Trophoblast cell (in vitro differentiated cells and primary cell): Measurements from ENCODE around the gene PPP1R9A.
A peak's percentile ranks its signal among the peaks of the same experiment; 100 is the strongest.

Experiments used
- DNase-seq, 2 donors: peaks; one replicate each; pipeline ENCODE4 v3.0.0-alpha.2; 2016
- H2AFZ ChIP-seq: 2 replicates; pipeline ENCODE4 v1.6.1; 2013; ENCODE audit warnings: low read length, moderate library complexity, mild to moderate bottlenecking; ENCODE audit not compliant: insufficient read depth, poor library complexity
- H2AK5ac ChIP-seq: 2 replicates; pipeline ENCODE4 v1.6.1; 2013; ENCODE audit warnings: mild to moderate bottlenecking, low read length
- H2BK120ac ChIP-seq: 2 replicates; pipeline ENCODE4 v1.6.1; 2013; ENCODE audit warnings: low read length, mild to moderate bottlenecking, moderate library complexity; ENCODE audit not compliant: insufficient read depth, poor library complexity
- H2BK12ac ChIP-seq: 2 replicates; pipeline ENCODE4 v1.6.1; 2013; ENCODE audit warnings: mild to moderate bottlenecking, low read length, moderate library complexity
- H2BK5ac ChIP-seq: 2 replicates; pipeline ENCODE4 v1.6.1; 2013; ENCODE audit warnings: low read length, low read depth, moderate library complexity, mild to moderate bottlenecking; ENCODE audit not compliant: poor library complexity
- H3K14ac ChIP-seq: 2 replicates; pipeline ENCODE4 v1.6.1; 2013; ENCODE audit warnings: mild to moderate bottlenecking, low read length
- H3K18ac ChIP-seq: 2 replicates; pipeline ENCODE4 v1.6.1; 2013; ENCODE audit warnings: mild to moderate bottlenecking, low read length
- H3K23ac ChIP-seq: 2 replicates; pipeline ENCODE4 v1.6.1; 2013; ENCODE audit warnings: low read length
- H3K27ac ChIP-seq: 2 replicates; pipeline ENCODE4 v1.5.1; 2013; ENCODE audit warnings: low read depth, mild to moderate bottlenecking, inconsistent platforms, low read length, moderate library complexity
- H3K27me3 ChIP-seq: 2 replicates; pipeline ENCODE4 v1.6.1; 2013; ENCODE audit warnings: inconsistent platforms, mild to moderate bottlenecking, low read length, moderate library complexity; ENCODE audit not compliant: insufficient read depth
- H3K36me3 ChIP-seq, 2 experiments: 1 replicate in 1 of 2; 2 replicates in 1 of 2; pipeline ENCODE4 v1.6.1; 2013; ENCODE audit warnings: low read length in 2 of 2, mild to moderate bottlenecking in 2 of 2, moderate library complexity in 1 of 2; ENCODE audit not compliant: insufficient read depth in 2 of 2, control insufficient read depth in 1 of 2
- H3K4ac ChIP-seq: 2 replicates; pipeline ENCODE4 v1.6.1; 2013; ENCODE audit warnings: low read depth, mild to moderate bottlenecking, low read length, moderate library complexity
- H3K4me1 ChIP-seq, 2 experiments: 1 replicate in 1 of 2; 2 replicates in 1 of 2; pipeline ENCODE4 v1.6.1; 2013; ENCODE audit warnings: low read length in 2 of 2, mild to moderate bottlenecking in 2 of 2, moderate library complexity in 1 of 2; ENCODE audit not compliant: insufficient read depth in 2 of 2, control insufficient read depth in 1 of 2
- H3K4me2 ChIP-seq: 2 replicates; pipeline ENCODE4 v1.6.1; 2013; ENCODE audit warnings: inconsistent platforms, mild to moderate bottlenecking, low read length, moderate library complexity
- H3K4me3 ChIP-seq: 2 replicates; pipeline ENCODE4 v1.5.1; 2013; ENCODE audit warnings: mild to moderate bottlenecking, low read depth, low read length, inconsistent platforms
- H3K79me1 ChIP-seq: one replicate; pipeline ENCODE4 v1.6.1; 2013; ENCODE audit warnings: low read length
- H3K79me2 ChIP-seq: 2 replicates; pipeline ENCODE4 v1.6.1; 2013; ENCODE audit warnings: low read length, mild to moderate bottlenecking; ENCODE audit not compliant: control insufficient read depth, insufficient read depth, poor library complexity
- H3K9ac ChIP-seq: 2 replicates; pipeline ENCODE4 v1.6.1; 2013; ENCODE audit warnings: mild to moderate bottlenecking, low read length
- H3K9me3 ChIP-seq: 2 replicates; pipeline ENCODE4 v1.6.1; 2013; ENCODE audit warnings: low read depth, mild to moderate bottlenecking, control low read depth, inconsistent platforms, low read length; ENCODE audit not compliant: insufficient read depth
- H4K12ac ChIP-seq: 2 replicates; pipeline ENCODE4 v1.6.1; 2013; ENCODE audit warnings: low read depth, mild to moderate bottlenecking, low read length, moderate library complexity
- H4K8ac ChIP-seq: 2 replicates; pipeline ENCODE4 v1.6.1; 2013; ENCODE audit warnings: low read depth, mild to moderate bottlenecking, low read length, moderate library complexity
- H4K91ac ChIP-seq: one replicate; pipeline ENCODE4 v1.6.1; 2013; ENCODE audit warnings: low read depth, mild to moderate bottlenecking, low read length, moderate library complexity
- WGBS: extraction: QIAGEN DNeasy Blood & Tissue Kit; methylation state at CpG from one replicate; pipeline ENCODE4 v1.1.7; 2013; ENCODE audit warnings: missing lambda C conversion rate; ENCODE audit not compliant: insufficient read length, insufficient coverage; ENCODE audit errors: extremely low coverage; 5-methylcytosine and 5-hydroxymethylcytosine counted together

Gene PPP1R9A

DNA sequence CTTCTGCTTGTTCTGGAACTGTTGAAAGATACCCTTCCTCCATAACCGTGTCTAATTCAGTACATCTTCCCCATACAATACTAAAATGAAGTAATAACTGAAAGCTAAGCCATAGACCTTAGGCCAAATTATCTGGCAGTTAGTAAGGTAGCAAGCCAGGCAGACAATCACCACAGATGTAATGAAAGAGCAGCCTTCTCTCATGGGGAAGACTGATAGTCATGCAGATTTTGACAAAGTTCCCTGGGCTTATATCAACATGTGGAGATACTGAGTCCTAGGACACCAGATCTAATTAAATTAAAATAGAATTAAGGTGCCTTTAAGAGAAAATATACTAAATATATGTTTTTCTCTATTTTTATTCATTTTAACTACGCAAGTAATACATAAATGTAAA lies 355.5 kb downstream of the PPP1R9A start:
- Histone ChIP-seq H3K79me2 (no peaks in the 10 kb centered on the region), H3K23ac (no peak overlapping the region), H3K4ac (no peak overlapping the region), H3K4me1 (peaks cover 0 to 3% of the 10 kb centered on the region in 2 experiments), H3K9ac (no peak overlapping the region), H3K27me3 (no peaks in the 10 kb centered on the region), H2AFZ (no peak overlapping the region), H2AK5ac (no peak overlapping the region), H3K4me3 (no peak overlapping the region), H3K18ac (no peak overlapping the region), H2BK5ac (no peak overlapping the region), H3K36me3 (no peaks in the 10 kb centered on the region), H3K14ac (no peak overlapping the region), H3K9me3 (no peaks in the 10 kb centered on the region), H3K27ac (no peak overlapping the region), H4K8ac (no peak overlapping the region), H4K12ac (no peak overlapping the region), H4K91ac (no peak overlapping the region), H2BK12ac (no peak overlapping the region), H2BK120ac (no peak overlapping the region), H3K79me1 (no peaks in the 10 kb centered on the region), H3K4me2 (no peak overlapping the region)
- DNase-seq: no peak
- no CpG with 5 or more reads among the region's 2 CpGs for WGBS

DNA sequence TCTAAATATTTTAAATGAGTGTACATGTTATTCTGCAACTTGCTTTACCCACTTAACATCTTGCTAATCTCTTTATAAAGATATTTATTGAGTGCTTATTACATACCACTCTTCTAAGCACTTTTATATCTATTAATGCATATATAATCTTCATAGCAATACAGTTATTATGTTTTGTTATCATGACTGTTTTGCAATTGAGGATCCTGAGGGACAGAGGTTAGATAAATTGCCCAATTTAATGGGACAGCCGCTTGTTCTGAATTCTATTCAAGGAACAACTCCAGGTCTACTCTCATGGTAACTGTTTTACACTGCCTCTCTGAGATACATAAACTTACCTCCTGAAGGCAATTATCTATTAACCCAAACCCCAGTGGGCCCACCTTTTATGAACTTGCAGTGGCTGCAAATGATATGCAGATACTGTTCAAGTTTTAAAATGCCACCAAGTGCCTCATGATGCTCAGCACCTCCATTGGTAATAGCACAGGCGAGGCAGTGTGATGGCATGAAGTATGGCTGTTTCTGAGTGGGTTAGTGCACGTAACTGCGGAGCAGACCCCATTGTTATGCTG lies 356.5 kb downstream of the PPP1R9A start:
- Histone ChIP-seq H3K4me1 (peaks cover 0 to 3% of the 10 kb centered on the region in 2 experiments), H3K4me3 (peak overlapping the region; percentile 54), H2BK5ac (no peak overlapping the region), H4K8ac (no peak overlapping the region), H3K79me1 (no peaks in the 10 kb centered on the region), H2BK120ac (no peak overlapping the region), H3K27ac (no peak overlapping the region), H3K27me3 (no peaks in the 10 kb centered on the region), H3K4me2 (no peak overlapping the region), H3K79me2 (no peaks in the 10 kb centered on the region), H2AFZ (no peak overlapping the region), H3K23ac (no peak overlapping the region), H3K36me3 (no peaks in the 10 kb centered on the region), H4K91ac (no peak overlapping the region), H2BK12ac (no peak overlapping the region), H3K9ac (peak overlapping the region; percentile 43), H3K14ac (no peak overlapping the region), H3K9me3 (no peaks in the 10 kb centered on the region), H4K12ac (no peak overlapping the region), H2AK5ac (no peak overlapping the region), H3K18ac (no peak overlapping the region), H3K4ac (no peak overlapping the region)
- WGBS: no CpG with 5 or more reads among the region's 4 CpGs
- no peak for DNase-seq

DNA sequence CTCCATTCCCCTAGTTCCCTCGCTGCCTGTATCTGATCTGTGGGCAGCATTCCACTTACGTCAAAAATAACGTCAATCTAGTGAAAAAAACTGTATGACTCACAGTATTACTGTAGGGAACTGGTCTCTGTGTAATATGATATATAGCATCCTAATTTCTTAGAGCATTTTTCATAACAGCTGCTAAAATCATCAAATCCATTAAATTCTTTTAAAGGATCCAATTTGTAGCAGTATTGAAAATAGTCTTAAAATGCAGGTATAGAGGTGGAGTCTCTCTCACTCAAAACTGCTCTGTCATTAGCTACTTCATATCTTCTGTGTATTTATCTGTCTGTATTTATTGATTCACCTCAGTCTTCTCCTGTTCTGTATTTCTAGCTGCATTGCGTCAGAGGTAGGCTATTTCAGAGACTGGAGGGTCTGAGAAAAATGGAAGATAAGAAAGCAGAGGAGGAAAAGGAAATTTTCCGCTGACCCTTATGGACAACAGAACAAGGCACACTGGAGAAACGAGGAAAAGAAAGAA lies 357.0 kb downstream of the PPP1R9A start:
- H3K4me1 ChIP-seq: peaks cover 0 to 3% of the 10 kb centered on the region in 2 experiments
- H4K12ac ChIP-seq: no peak overlapping the region
- no peak overlapping the region for H3K14ac ChIP-seq
- DNase-seq: peak in 1 of 2 donors; percentile 45
- H3K18ac ChIP-seq: no peak overlapping the region
- H3K79me2 ChIP-seq: no peaks in the 10 kb centered on the region
- H2BK12ac ChIP-seq: no peak overlapping the region
- no peak overlapping the region for H3K4me2 ChIP-seq
- peak overlapping the region; percentile 43 for H3K9ac ChIP-seq
- no peak overlapping the region for H2BK5ac ChIP-seq
- H4K91ac ChIP-seq: no peak overlapping the region
- no peak overlapping the region for H3K23ac ChIP-seq
- no peak overlapping the region for H4K8ac ChIP-seq
- no peak overlapping the region for H2AK5ac ChIP-seq
- no CpG with 5 or more reads among the region's 6 CpGs for WGBS
- H3K36me3 ChIP-seq: no peaks in the 10 kb centered on the region
- no peaks in the 10 kb centered on the region for H3K27me3 ChIP-seq
- no peak overlapping the region for H3K27ac ChIP-seq
- no peak overlapping the region for H3K4ac ChIP-seq
- H2BK120ac ChIP-seq: no peak overlapping the region
- peak overlapping the region; percentile 54 for H3K4me3 ChIP-seq
- H3K79me1 ChIP-seq: no peaks in the 10 kb centered on the region
- H2AFZ ChIP-seq: no peak overlapping the region
- H3K9me3 ChIP-seq: no peaks in the 10 kb centered on the region

DNA sequence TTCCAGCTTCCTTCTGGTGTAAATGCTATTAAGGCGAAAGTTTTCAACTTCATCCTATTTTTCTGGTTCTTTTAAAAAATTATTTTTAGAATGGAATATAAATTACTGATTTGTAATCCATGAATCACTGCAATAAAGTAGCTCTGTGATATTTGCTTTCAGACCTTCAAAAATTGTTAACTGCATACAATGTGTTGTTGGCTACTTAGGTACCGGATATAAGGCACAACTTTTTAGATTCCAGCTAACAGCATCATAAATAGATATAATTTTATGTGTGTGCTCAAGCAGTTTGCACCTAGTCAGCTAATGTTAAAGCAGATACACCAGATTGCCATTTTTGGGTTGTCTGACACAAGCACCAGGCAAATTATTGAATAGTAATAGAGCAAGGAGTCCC lies 358.2 kb downstream of the PPP1R9A start:
- H4K91ac ChIP-seq: no peak overlapping the region
- peaks cover 0 to 3% of the 10 kb centered on the region in 2 experiments for H3K4me1 ChIP-seq
- no peak overlapping the region for H3K4me3 ChIP-seq
- H2BK5ac ChIP-seq: no peak overlapping the region
- H3K4me2 ChIP-seq: no peak overlapping the region
- no peak overlapping the region for H4K8ac ChIP-seq
- no peaks in the 10 kb centered on the region for H3K9me3 ChIP-seq
- H3K4ac ChIP-seq: no peak overlapping the region
- no peak overlapping the region for H2BK12ac ChIP-seq
- H3K36me3 ChIP-seq: no peaks in the 10 kb centered on the region
- no peak overlapping the region for H4K12ac ChIP-seq
- no peak for DNase-seq
- H3K14ac ChIP-seq: no peak overlapping the region
- no peaks in the 10 kb centered on the region for H3K79me2 ChIP-seq
- no peaks in the 10 kb centered on the region for H3K79me1 ChIP-seq
- H2AK5ac ChIP-seq: no peak overlapping the region
- H3K27ac ChIP-seq: no peak overlapping the region
- H3K9ac ChIP-seq: no peak overlapping the region
- no peak overlapping the region for H2BK120ac ChIP-seq
- H3K18ac ChIP-seq: no peak overlapping the region
- H3K23ac ChIP-seq: no peak overlapping the region
- no peak overlapping the region for H2AFZ ChIP-seq
- WGBS: no CpG with 5 or more reads among the region's 2 CpGs
- H3K27me3 ChIP-seq: no peaks in the 10 kb centered on the region
